GM13977 (cell line): Measurements from ENCODE around the gene ALG14.
"Not testable (repeated sequence)": the region's sequence is repeated elsewhere in the genome, so short reads cannot be mapped to it uniquely, and the experiment has no call there.

Experiments used
- DNase-seq: peaks from one replicate; pipeline ENCODE4 v3.0.0; 2012; ENCODE audit warnings: low spot score
- CTCF ChIP-seq: IDR thresholded peaks from 2 replicates; pipeline ENCODE4 v1.5.1; 2012; ENCODE audit warnings: mild to moderate bottlenecking, control low read depth; ENCODE audit not compliant: insufficient read depth; ENCODE audit errors: extremely low read depth, missing control alignments
- in situ Hi-C: fragments of 300-500 bp; cut with MboI; formaldehyde crosslinking; loops from one replicate; pipeline ENCODE4 v1.12.0; 2022; ENCODE audit warnings: low sequenced_read_pairs, low pct_unique_long_range_greater_than_20kb, mixed read lengths, inconsistent platforms; ENCODE audit not compliant: unreplicated experiment

ALG14 gene

GRCh38 chr1:95048317-95048716, 24.4 kb downstream of the ALG14 start:
- in situ Hi-C loops, result loop anchor here (10.0 kb wide), 1 partner anchor 194 kb away; no protein-coding TSS in a partner anchor
- no peak for TF ChIP-seq CTCF
- DNase-seq, result no peak

- DNase-seq, result not testable (repeated sequence)
- in situ Hi-C loops, result loop anchor here (10.0 kb wide), 1 partner anchor 193 kb away; no protein-coding TSS in a partner anchor
These were observed 25.1 kb downstream of the ALG14 start for GRCh38 chr1:95047624-95048023.

- in situ Hi-C loops, result loop anchor here (10.0 kb wide), 1 partner anchor 192 kb away; no protein-coding TSS in a partner anchor
- no peak for TF ChIP-seq CTCF
- no peak for DNase-seq
These were observed 26.4 kb downstream of the ALG14 start for GRCh38 chr1:95046359-95046758.

- DNase-seq, result peak; percentile 76
- in situ Hi-C loops, result loop anchor here (10.0 kb wide), 1 partner anchor 189 kb away; no protein-coding TSS in a partner anchor
- peak; percentile 97 for TF ChIP-seq CTCF
These were observed 29.4 kb downstream of the ALG14 start for GRCh38 chr1:95043141-95043980.

GRCh38 chr1:95042286-95042685, 30.5 kb downstream of the ALG14 start:
- no peak for TF ChIP-seq CTCF
- in situ Hi-C loops, result loop anchor here (10.0 kb wide), 1 partner anchor 187 kb away; no protein-coding TSS in a partner anchor
- no peak for DNase-seq

GRCh38 chr1:95041491-95042165, 31.1 kb downstream of the ALG14 start:
- peak; percentile 38 for DNase-seq
- peak; percentile 71 for TF ChIP-seq CTCF
- in situ Hi-C loops, result loop anchor here (10.0 kb wide), 1 partner anchor 187 kb away; no protein-coding TSS in a partner anchor
